H1 (cell line): ENCODE measurements around the gene EPHB1. TPM values are rescaled to one million over a fixed set of nuclear protein-coding genes. Genes with fewer than 3 reads are reported as not detected.

Source experiments
- CTCF ChIA-PET: fragments of 300-600 bp; sonication (Branson Sonifier 250); formaldehyde crosslinking; loops from one replicate; lab custom pipeline; 2021; ENCODE audit not compliant: partially characterized antibody; lab: Charles Lee
- POLR2A ChIA-PET: fragments of 300-600 bp; sonication (Branson Sonifier 250); formaldehyde crosslinking; loops from one replicate; lab custom pipeline; 2021; ENCODE audit warnings: inconsistent platforms; ENCODE audit not compliant: partially characterized antibody; lab: Charles Lee
- DNase-seq, 2 experiments: peaks; one replicate each; pipeline versions ENCODE4 v3.0.0 to v3.0.0-alpha.2; 2010 to 2022; ENCODE audit warnings: low spot score in 2 of 2, low read depth in 1 of 2, mixed read lengths in 1 of 2
- FAIRE-seq: peaks from 2 replicates; lab custom pipeline; 2011; peaks lifted over from hg19 to GRCh38; lab: Jason Lieb, UNC
- H2AFZ ChIP-seq: 2 replicates; pipeline ENCODE4 v1.8.1; 2012; ENCODE audit warnings: low read length, inconsistent platforms
- H2AK5ac ChIP-seq: 2 replicates; pipeline ENCODE4 v1.6.1; 2013; ENCODE audit warnings: low read depth, low read length
- H2BK120ac ChIP-seq: replicated peaks from 2 replicates; pipeline ENCODE3; 2013; ENCODE audit warnings: low read depth, low read length, inconsistent platforms
- H2BK12ac ChIP-seq: 2 replicates; pipeline ENCODE4 v1.6.1; 2013; ENCODE audit warnings: low read depth, low read length
- H2BK15ac ChIP-seq: 2 replicates; pipeline ENCODE4 v1.6.1; 2013; ENCODE audit warnings: low read length
- H2BK20ac ChIP-seq: 2 replicates; pipeline ENCODE4 v1.6.1; 2013; ENCODE audit warnings: low read length
- H2BK5ac ChIP-seq: 2 replicates; pipeline ENCODE4 v1.6.1; 2013; ENCODE audit warnings: low read depth, low read length
- H3K14ac ChIP-seq: 2 replicates; pipeline ENCODE4 v1.6.1; 2013; ENCODE audit warnings: inconsistent platforms; ENCODE audit not compliant: insufficient read length
- H3K18ac ChIP-seq: 2 replicates; pipeline ENCODE4 v1.6.1; 2013; ENCODE audit warnings: low read length; ENCODE audit errors: extremely low read depth
- H3K23ac ChIP-seq: 2 replicates; pipeline ENCODE4 v1.6.1; 2013; ENCODE audit warnings: inconsistent platforms; ENCODE audit not compliant: insufficient read length
- H3K23me2 ChIP-seq: 2 replicates; pipeline ENCODE4 v1.6.1; 2013; ENCODE audit warnings: low read depth, low read length
- H3K27ac ChIP-seq: 2 replicates; pipeline ENCODE4 v1.6.1; 2011; ENCODE audit warnings: low read depth, low read length, inconsistent platforms
- H3K27me3 ChIP-seq, 4 experiments: replicated peaks in 1 of 4; 1 replicate in 1 of 4; 2 replicates in 3 of 4; pipeline versions ENCODE4 v1.6.1 to v1.8.1; 2011 to 2013; ENCODE audit warnings: low read length in 3 of 4, mild to moderate bottlenecking in 3 of 4, inconsistent platforms in 2 of 4, mixed read lengths in 2 of 4, moderate library complexity in 1 of 4; ENCODE audit not compliant: control insufficient read depth in 3 of 4, insufficient read depth in 3 of 4; ENCODE audit errors: extremely low read depth in 1 of 4
- H3K36me3 ChIP-seq, 4 experiments: 2 replicates each; pipeline versions ENCODE4 v1.6.1 to v1.8.1; 2011 to 2013; ENCODE audit warnings: mild to moderate bottlenecking in 4 of 4, low read length in 3 of 4, moderate library complexity in 2 of 4, control low read depth in 1 of 4, inconsistent platforms in 1 of 4; ENCODE audit not compliant: insufficient read depth in 4 of 4, control insufficient read depth in 2 of 4
- H3K4ac ChIP-seq: replicated peaks from 2 replicates; pipeline ENCODE3; 2013; ENCODE audit warnings: low read length, low read depth, mixed read lengths, inconsistent platforms; ENCODE audit not compliant: insufficient read length
- H3K4me1 ChIP-seq, 4 experiments: replicated peaks in 1 of 4; 1 replicate in 1 of 4; 2 replicates in 3 of 4; pipeline versions ENCODE4 v1.6.1 to v1.8.1; 2011 to 2013; ENCODE audit warnings: low read length in 3 of 4, inconsistent platforms in 2 of 4, mixed read lengths in 1 of 4; ENCODE audit not compliant: insufficient read depth in 4 of 4, control insufficient read depth in 3 of 4
- H3K4me2 ChIP-seq, 2 experiments: 2 replicates each; pipeline versions ENCODE4 v1.6.1 to v1.8.1; 2011 to 2013; ENCODE audit warnings: low read depth in 2 of 2, low read length in 2 of 2, control low read depth in 1 of 2, inconsistent platforms in 1 of 2, mild to moderate bottlenecking in 1 of 2; ENCODE audit not compliant: insufficient read depth in 1 of 2
- H3K4me3 ChIP-seq, 4 experiments: fragments of 200-600, 300-600 bp in 1 of 4; sonication (generic), shearing (Covaris generic), sonication (Bioruptor Twin) in 1 of 4; 2 replicates each; pipeline versions ENCODE4 v1.5.1 to v1.8.1; 2011 to 2016; ENCODE audit warnings: low read length in 4 of 4, low read depth in 3 of 4, control low read depth in 2 of 4, inconsistent platforms in 2 of 4, mild to moderate bottlenecking in 2 of 4, mixed read lengths in 1 of 4, moderate library complexity in 1 of 4; ENCODE audit not compliant: insufficient read depth in 2 of 4; ENCODE audit errors: extremely low read depth in 1 of 4
- H3K56ac ChIP-seq: replicated peaks from 2 replicates; pipeline ENCODE3; 2013; ENCODE audit warnings: low read depth, mild to moderate bottlenecking, mixed read lengths, low read length, inconsistent platforms; ENCODE audit not compliant: insufficient read length
- H3K79me1 ChIP-seq: 2 replicates; pipeline ENCODE4 v1.6.1; 2013; ENCODE audit warnings: low read depth, low read length, control low read depth
- H3K79me2 ChIP-seq, 2 experiments: 2 replicates each; pipeline versions ENCODE4 v1.6.1 to v1.8.1; 2012 to 2013; ENCODE audit warnings: low read length in 2 of 2, mild to moderate bottlenecking in 2 of 2, inconsistent platforms in 1 of 2; ENCODE audit not compliant: insufficient read depth in 2 of 2, control insufficient read depth in 1 of 2
- H3K9ac ChIP-seq, 4 experiments: replicated peaks in 1 of 4; 1 replicate in 1 of 4; 2 replicates in 3 of 4; pipeline versions ENCODE4 v1.6.1 to v1.8.1; 2011 to 2013; ENCODE audit warnings: low read depth in 3 of 4, low read length in 3 of 4, control low read depth in 2 of 4, mild to moderate bottlenecking in 2 of 4, moderate library complexity in 2 of 4, inconsistent platforms in 1 of 4; ENCODE audit errors: extremely low read depth in 1 of 4
- H3K9me3 ChIP-seq, 2 experiments: 2 replicates each; pipeline versions ENCODE4 v1.6.1 to v1.8.1; 2012 to 2013; ENCODE audit warnings: mild to moderate bottlenecking in 2 of 2, moderate library complexity in 2 of 2, control low read depth in 1 of 2, inconsistent platforms in 1 of 2, low read depth in 1 of 2, low read length in 1 of 2, mixed read lengths in 1 of 2; ENCODE audit not compliant: insufficient read depth in 2 of 2
- H4K20me1 ChIP-seq, 2 experiments: replicated peaks in 1 of 2; 2 replicates each; pipeline versions ENCODE3 to v1.8.1; 2011 to 2013; ENCODE audit warnings: inconsistent platforms in 2 of 2, low read length in 2 of 2, mild to moderate bottlenecking in 1 of 2; ENCODE audit not compliant: insufficient read depth in 2 of 2, control insufficient read depth in 1 of 2
- H4K5ac ChIP-seq: 2 replicates; pipeline ENCODE4 v1.6.1; 2013; ENCODE audit warnings: low read length, low read depth, mixed read lengths, inconsistent platforms; ENCODE audit not compliant: insufficient read length
- H4K8ac ChIP-seq: 2 replicates; pipeline ENCODE4 v1.8.0; 2013; ENCODE audit warnings: mild to moderate bottlenecking, moderate library complexity, low read length, inconsistent platforms; ENCODE audit not compliant: insufficient read depth; ENCODE audit errors: extremely low read depth
- H4K91ac ChIP-seq: replicated peaks from 2 replicates; pipeline ENCODE3; 2013; ENCODE audit warnings: low read length, mixed read lengths, inconsistent platforms; ENCODE audit not compliant: insufficient read length
- JUND ChIP-seq: IDR thresholded peaks from 2 replicates; pipeline ENCODE4 v1.6.1; 2011; ENCODE audit warnings: mild to moderate bottlenecking, improper control_type of control experiment, low read length
- SIX5 ChIP-seq: IDR thresholded peaks from 2 replicates; pipeline ENCODE4 v1.6.1; 2011; ENCODE audit warnings: mild to moderate bottlenecking, low read depth, low read length
- YY1 ChIP-seq: IDR thresholded peaks from 2 replicates; pipeline ENCODE4 v1.6.1; 2011; ENCODE audit warnings: low read depth, mild to moderate bottlenecking, low read length
- WGBS, 2 experiments: shearing (Covaris generic) in 1 of 2; methylation state at CpG; one replicate each; pipeline versions ENCODE4 v1.1.6 to v1.1.7; 2013 to 2015; ENCODE audit warnings: low lambda C conversion rate in 2 of 2, mixed read lengths in 2 of 2, inconsistent platforms in 1 of 2, low coverage in 1 of 2, missing lambda C conversion rate in 1 of 2; ENCODE audit not compliant: insufficient replicate concordance in 2 of 2, insufficient coverage in 1 of 2, insufficient read length in 1 of 2; ENCODE audit errors: extremely low coverage in 1 of 2, missing lambda C conversion rate in 1 of 2; 5-methylcytosine and 5-hydroxymethylcytosine counted together
- polyA plus RNA-seq, 7 experiments: library from polyadenylated mRNA; depleted of rRNA in 3 of 7; stranded (reverse) in 5 of 7; unstranded in 2 of 7; fragments of >200 nt in 5 of 7; fragments of 200-250 nt in 2 of 7; gene quantifications; 1 replicate in 5 of 7; 2 replicates in 1 of 7; 4 replicates in 1 of 7; pipeline versions ENCODE4 v1.2.1 to v1.2.3, GENCODE V29; 2011 to 2013; ENCODE audit warnings: missing spikeins in 2 of 7, mixed read lengths in 2 of 7
- total RNA-seq: library from RNA; stranded (reverse); fragmentation: NEBNext Ultra II Directional; extraction: Animal tissue kit (Norgen Biotek cat#: 25700); gene quantifications from 2 replicates; pipeline ENCODE4 v1.2.1, GENCODE V29; 2021

EPHB1 gene
- total and polyA plus RNA-seq, 2 of the 8 experiments (the other 6 are each of a cell fraction or from before 2014, with no cell fraction given) = 3.5 to 5.9 TPM

DNA sequence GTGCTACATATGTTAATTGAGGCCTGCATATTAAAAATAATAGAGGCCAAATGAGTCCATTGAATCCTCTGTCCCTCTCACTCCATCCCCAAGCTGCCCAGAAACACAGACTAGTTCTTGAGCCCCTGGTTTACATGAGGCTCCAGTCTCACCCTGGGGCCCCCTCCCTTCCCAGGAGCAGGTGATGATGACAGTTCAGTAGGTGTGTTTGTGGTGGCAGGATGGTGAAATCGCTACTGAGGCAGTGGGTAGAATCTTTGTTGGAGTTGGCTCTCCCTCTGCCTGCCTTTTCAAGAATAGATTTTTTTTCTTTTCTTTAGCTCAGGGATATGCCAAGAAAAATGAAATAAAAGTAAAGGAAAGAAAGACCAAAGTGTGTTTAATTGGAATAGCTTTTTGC is 288.7 kb downstream of the EPHB1 start:
- POLR2A ChIA-PET = interaction anchor here (1.7 kb wide), 1 partner anchor 11 kb away, joined by 4 read pairs; no protein-coding TSS in a partner anchor
- Histone ChIP-seq H3K4ac (no peak overlapping the region), H4K5ac (no peak overlapping the region)

More for the DNA sequence above, 288.7 kb downstream of the EPHB1 start:
- no peak overlapping the region for H3K23ac ChIP-seq
- no peak overlapping the region for H3K14ac ChIP-seq
- no peak overlapping the region for H3K4me3 ChIP-seq
- H2BK15ac ChIP-seq = no peak overlapping the region
- CTCF ChIA-PET = interaction anchor here (1.0 to 2.6 kb wide), 8 partner anchors 10 to 653 kb away, joined by 3 to 9 read pairs (median 4); no protein-coding TSS in a partner anchor
- H3K9ac ChIP-seq = no peak overlapping the region
- no peak overlapping the region for H3K56ac ChIP-seq
- no peaks in the 10 kb centered on the region for H3K27me3 ChIP-seq
- H2AFZ ChIP-seq = no peak overlapping the region
- H2BK120ac ChIP-seq = no peak overlapping the region
- no peak overlapping the region for H2BK20ac ChIP-seq
- no peaks in the 10 kb centered on the region for H3K79me1 ChIP-seq
- H3K4me2 ChIP-seq = no peak overlapping the region
- H2BK12ac ChIP-seq = no peak overlapping the region
- no peaks in the 10 kb centered on the region for H4K20me1 ChIP-seq
- FAIRE-seq = no peak
- no peaks in the 10 kb centered on the region for H3K79me2 ChIP-seq
- peaks cover 0 to 4% (median 0%) of the 10 kb centered on the region in 4 experiments; a peak in 2 of 7 replicates for H3K4me1 ChIP-seq
- no peaks in the 10 kb centered on the region for H3K36me3 ChIP-seq
- H3K18ac ChIP-seq = no peak overlapping the region
- no peak overlapping the region for H3K27ac ChIP-seq
- no peak overlapping the region for H2AK5ac ChIP-seq
- WGBS, 2 experiments = 80% methylated on average over 1 of the region's 1 CpG; no CpG with 5 or more reads in 1 of the 2 experiments
- TF ChIP-seq YY1 (no peak), SIX5 (no peak), JUND (no peak)
- no peak overlapping the region for H4K91ac ChIP-seq
- DNase-seq = no peak
- no peak overlapping the region for H4K8ac ChIP-seq
- no peak overlapping the region for H2BK5ac ChIP-seq
- no peaks in the 10 kb centered on the region for H3K23me2 ChIP-seq
- no peaks in the 10 kb centered on the region for H3K9me3 ChIP-seq
